ENCODE measurements around the gene PCDHGC3. TPM values are rescaled to one million over a fixed set of nuclear protein-coding genes. Genes with fewer than 3 reads are reported as not detected.
A peak's percentile ranks its signal among the peaks of the same experiment; 100 is the strongest.

The PCDHGC3 gene
- total and polyA plus RNA-seq, 2 of the 8 experiments (the other 6 are each of a cell fraction or from before 2014, with no cell fraction given): 4.7 to 18.6 TPM

GRCh38 chr5:141485321-141486055 is 9.7 kb downstream of the PCDHGC3 start:
- Histone ChIP-seq H3K9me3 (ENCODE audit: insufficient read depth in 2 of 2, low read depth in 1 of 2, low read length in 1 of 2) (no peaks in the 10 kb centered on the region), H2AFZ (ENCODE audit: low read length) (peak overlapping the region; percentile 28; the same call in 1 of the 2 replicates), H3K36me3 (ENCODE audit: control insufficient read depth in 2 of 4, insufficient read depth in 4 of 4, low read length in 3 of 4) (no peaks in the 10 kb centered on the region), H4K8ac (ENCODE audit: extremely low read depth, insufficient read depth, low read length) (no peak overlapping the region), H2BK120ac (replicated peaks; ENCODE audit: low read depth, low read length) (no peak overlapping the region), H3K4me3 (ENCODE audit: extremely low read depth in 1 of 4, insufficient read depth in 2 of 4, low read depth in 3 of 4, low read length in 4 of 4) (peak overlapping the region; percentile 56 to 78 (median 69)), H3K4me1 (replicated peaks in 1 of 4; ENCODE audit: control insufficient read depth in 3 of 4, insufficient read depth in 4 of 4, low read length in 3 of 4) (peaks cover 5 to 20% (median 12%) of the 10 kb centered on the region in 4 experiments), H3K27me3 (replicated peaks in 1 of 4; ENCODE audit: control insufficient read depth in 3 of 4, extremely low read depth in 1 of 4, insufficient read depth in 3 of 4, low read length in 3 of 4) (peaks cover 7 to 22% (median 18%) of the 10 kb centered on the region in 4 experiments), H2BK15ac (ENCODE audit: low read length) (peak overlapping the region; percentile 93), H3K23me2 (ENCODE audit: low read depth, low read length) (peaks cover 11% of the 10 kb centered on the region), H2BK20ac (ENCODE audit: low read length) (no peak overlapping the region), H2AK5ac (ENCODE audit: low read depth, low read length) (no peak overlapping the region), H2BK12ac (ENCODE audit: low read depth, low read length) (peak overlapping the region; percentile 30; the same call in 1 of the 2 replicates), H3K18ac (ENCODE audit: extremely low read depth, low read length) (peak overlapping the region; percentile 65; the same call in 1 of the 2 replicates), H3K14ac (ENCODE audit: insufficient read length) (no peak overlapping the region), H3K23ac (ENCODE audit: insufficient read length) (no peak overlapping the region), H3K79me1 (ENCODE audit: low read depth, low read length) (no peaks in the 10 kb centered on the region; the same call in 1 of the 2 replicates), H3K4ac (replicated peaks; ENCODE audit: insufficient read length, low read depth, low read length) (no peak overlapping the region), H3K4me2 (ENCODE audit: insufficient read depth in 1 of 2, low read depth in 2 of 2, low read length in 2 of 2) (peak overlapping the region; percentile 98), H3K79me2 (ENCODE audit: control insufficient read depth in 1 of 2, insufficient read depth in 2 of 2, low read length in 2 of 2) (peaks cover 0 to 3% of the 10 kb centered on the region in 2 experiments; a peak in 1 of 4 replicates), H2BK5ac (ENCODE audit: low read depth, low read length) (no peak overlapping the region; the same call in 1 of the 2 replicates), H4K20me1 (replicated peaks in 1 of 2; ENCODE audit: control insufficient read depth in 1 of 2, insufficient read depth in 2 of 2, low read length in 2 of 2) (peaks cover 13 to 21% of the 10 kb centered on the region in 2 experiments), H3K27ac (ENCODE audit: low read depth, low read length) (no peak overlapping the region), H4K91ac (replicated peaks; ENCODE audit: insufficient read length, low read length) (no peak overlapping the region), H4K5ac (ENCODE audit: insufficient read length, low read depth, low read length) (no peak overlapping the region), H3K56ac (replicated peaks; ENCODE audit: insufficient read length, low read depth, low read length) (peak overlapping the region; percentile 28), H3K9ac (replicated peaks in 1 of 4; ENCODE audit: extremely low read depth in 1 of 4, low read depth in 3 of 4, low read length in 3 of 4) (peak overlapping the region in 3 of 4 experiments; percentile 34 to 52 (median 49); a peak in 5 of 7 replicates)
- TF ChIP-seq KDM4A (IDR thresholded peaks at IDR 0.05; ENCODE audit: low read depth, low read length, severe bottlenecking): peak; percentile 19
- TF ChIP-seq TAF1 (IDR thresholded peaks at IDR 0.05; ENCODE audit: low read depth, low read length): no peak
- peak; percentile 40 for TF ChIP-seq EZH2 (IDR thresholded peaks at IDR 0.05; ENCODE audit: low read depth, low read length, severe bottlenecking)
- TF ChIP-seq SIRT6 (IDR thresholded peaks at IDR 0.05; ENCODE audit: low read length): no peak
- TF ChIP-seq CTBP2 (IDR thresholded peaks at IDR 0.05; ENCODE audit: borderline replicate concordance, insufficient read depth, insufficient read length, low read length): no peak
- peak; percentile 33; the same call in 1 of the 2 replicates for TF ChIP-seq SUZ12 (IDR thresholded peaks at IDR 0.05; ENCODE audit: low read length)
- no peak for TF ChIP-seq POU5F1 (IDR thresholded peaks at IDR 0.05; ENCODE audit: low read depth, low read length)
- no peak for TF ChIP-seq MAFK (IDR thresholded peaks at IDR 0.05; ENCODE audit: low read depth, low read length)
- no peak for TF ChIP-seq PHF8 (conservative IDR thresholded peaks at IDR 0.05; ENCODE audit: low read depth, low read length)
- no peak for TF ChIP-seq EP300 (IDR thresholded peaks at IDR 0.05; ENCODE audit: borderline replicate concordance in 1 of 2, low read depth in 2 of 2, low read length in 2 of 2)
- POLR2A ChIA-PET (ENCODE audit: partially characterized antibody): interaction anchor here (0.8 to 3.5 kb wide), 9 partner anchors 9 to 166 kb away, joined by 3 to 25 read pairs (median 5); partner anchors contain the start of genes HDAC3, PCDHGC3 and RELL2
- no peak for DNase-seq (ENCODE audit: low read depth in 1 of 2, low spot score in 2 of 2)
- CTCF ChIA-PET (ENCODE audit: partially characterized antibody): interaction anchor here (0.6 to 14.3 kb wide), 23 partner anchors 8 to 293 kb away, joined by 3 to 164 read pairs (median 4); partner anchors contain the start of genes PCDHB10, PCDHB15, PCDHGA10 and PCDHGA11
- WGBS, 2 experiments (ENCODE audit: extremely low coverage in 1 of 2, insufficient coverage in 1 of 2, insufficient read length in 1 of 2, insufficient replicate concordance in 2 of 2, low coverage in 1 of 2, low lambda C conversion rate in 2 of 2, missing lambda C conversion rate in 1 of 2): 42% methylated on average over 38 of the region's 38 CpGs; no CpG with 5 or more reads in 1 of the 2 experiments
- FAIRE-seq: no peak
